ENCODE data around the gene FUOM. TPM values are rescaled to one million over a fixed set of nuclear protein-coding genes. Genes with fewer than 3 reads are reported as not detected.

FUOM gene
- total and polyA plus RNA-seq, 7 donors, result 3.0 to 9.1 (median 5.4) TPM

GRCh38 chr10:133403359-133403758 lies 45.5 kb upstream of the FUOM start:
- ATAC-seq (no peak), DNase-seq (no peak)
- H3K27ac ChIP-seq, result no peak overlapping the region
- 87 to 88% (median 87%) methylated on average over 16 of the region's 16 CpGs for WGBS, 3 donors
- intact Hi-C loops (cut with DNase I), result no loop called here
- H3K27me3 ChIP-seq (ENCODE audit: insufficient read depth in 3 of 3, low read length in 2 of 3), result no peaks in the 10 kb centered on the region
- H3K9me3 ChIP-seq, result no peaks in the 10 kb centered on the region
- no peaks in the 10 kb centered on the region for H3K4me1 ChIP-seq
- no peak for TF ChIP-seq CTCF (IDR thresholded peaks at IDR 0.05)
- no peak overlapping the region for H3K4me3 ChIP-seq
- H3K36me3 ChIP-seq (ENCODE audit: insufficient read depth in 1 of 2, low read depth in 1 of 2), result peaks cover 15 to 97% of the 10 kb centered on the region in 2 donors

- Histone ChIP-seq H3K9me3 (no peaks in the 10 kb centered on the region), H3K27me3 (ENCODE audit: insufficient read depth in 3 of 3, low read length in 2 of 3) (no peaks in the 10 kb centered on the region), H3K27ac (no peak overlapping the region), H3K36me3 (ENCODE audit: insufficient read depth in 1 of 2, low read depth in 1 of 2) (peaks cover 12 to 95% of the 10 kb centered on the region in 2 donors), H3K4me3 (no peak overlapping the region), H3K4me1 (no peaks in the 10 kb centered on the region)
- no peak for ATAC-seq
- intact Hi-C loops (cut with DNase I), result no loop called here
- TF ChIP-seq CTCF (IDR thresholded peaks at IDR 0.05), result no peak
- DNase-seq, result peak in 1 of 2 donors; percentile 47
- WGBS, 3 donors, result 95 to 96% (median 95%) methylated on average over 21 of the region's 21 CpGs
Measured at GRCh38 chr10:133401981-133402725, 44.3 kb upstream of the FUOM start.

GRCh38 chr10:133401500-133401899 lies 43.7 kb upstream of the FUOM start:
- H3K36me3 ChIP-seq (ENCODE audit: insufficient read depth in 1 of 2, low read depth in 1 of 2), result peaks cover 12 to 95% of the 10 kb centered on the region in 2 donors
- intact Hi-C loops (cut with DNase I), result no loop called here
- no peak overlapping the region for H3K27ac ChIP-seq
- no peaks in the 10 kb centered on the region for H3K27me3 ChIP-seq (ENCODE audit: insufficient read depth in 3 of 3, low read length in 2 of 3)
- no peak for DNase-seq
- no peak for TF ChIP-seq CTCF (IDR thresholded peaks at IDR 0.05)
- H3K4me1 ChIP-seq, result no peaks in the 10 kb centered on the region
- H3K4me3 ChIP-seq, result no peak overlapping the region
- 95% methylated on average over 12 of the region's 12 CpGs for WGBS, 3 donors
- peak in 1 of 4 donors; percentile 23 for ATAC-seq
- H3K9me3 ChIP-seq, result no peaks in the 10 kb centered on the region

GRCh38 chr10:133400624-133401424 lies 43.0 kb upstream of the FUOM start:
- Histone ChIP-seq H3K4me3 (no peak overlapping the region), H3K9me3 (no peaks in the 10 kb centered on the region), H3K27me3 (ENCODE audit: insufficient read depth in 3 of 3, low read length in 2 of 3) (no peaks in the 10 kb centered on the region), H3K27ac (no peak overlapping the region), H3K36me3 (ENCODE audit: insufficient read depth in 1 of 2, low read depth in 1 of 2) (peaks cover 12 to 95% of the 10 kb centered on the region in 2 donors), H3K4me1 (no peaks in the 10 kb centered on the region)
- WGBS, 3 donors, result 86 to 90% (median 87%) methylated on average over 10 of the region's 10 CpGs
- TF ChIP-seq CTCF (IDR thresholded peaks at IDR 0.05), result no peak
- DNase-seq, result no peak
- no peak for ATAC-seq
- intact Hi-C loops (cut with DNase I), result no loop called here
